GM12874 (cell line): Measurements from ENCODE around the gene APOB.

Experiments
- TF ChIP-seq, protein P1 (sequence below): IDR thresholded peaks from 2 replicates; pipeline ENCODE4 v1.5.1; 2011; ENCODE audit warnings: low read depth, mild to moderate bottlenecking, control low read depth, low read length, moderate library complexity; ENCODE audit not compliant: insufficient read depth

The APOB gene

DNA sequence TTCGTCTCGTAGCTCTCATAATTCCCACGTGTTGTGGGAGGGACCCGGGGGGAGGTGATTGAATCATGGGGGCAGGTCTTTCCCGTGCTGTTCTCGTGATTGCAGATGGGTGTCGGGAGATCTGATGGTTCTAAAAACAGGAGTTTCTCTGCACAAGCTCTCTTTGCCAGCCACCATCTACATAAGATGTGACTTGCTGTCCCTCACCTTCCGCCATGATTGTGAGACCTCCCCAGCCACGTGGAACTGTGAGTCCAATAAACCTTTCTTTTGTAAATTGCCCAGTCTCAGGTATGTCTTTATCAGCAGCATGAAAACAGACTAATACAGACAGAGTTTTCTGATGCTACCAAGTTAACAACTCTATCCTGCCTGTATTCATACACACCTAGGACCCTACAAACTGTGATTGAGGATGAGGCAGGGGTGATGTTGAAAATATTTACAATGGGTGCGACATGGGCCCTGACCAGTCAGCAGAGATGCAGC, 3.9 kb downstream of the APOB start:
- TF ChIP-seq, protein P1, sequence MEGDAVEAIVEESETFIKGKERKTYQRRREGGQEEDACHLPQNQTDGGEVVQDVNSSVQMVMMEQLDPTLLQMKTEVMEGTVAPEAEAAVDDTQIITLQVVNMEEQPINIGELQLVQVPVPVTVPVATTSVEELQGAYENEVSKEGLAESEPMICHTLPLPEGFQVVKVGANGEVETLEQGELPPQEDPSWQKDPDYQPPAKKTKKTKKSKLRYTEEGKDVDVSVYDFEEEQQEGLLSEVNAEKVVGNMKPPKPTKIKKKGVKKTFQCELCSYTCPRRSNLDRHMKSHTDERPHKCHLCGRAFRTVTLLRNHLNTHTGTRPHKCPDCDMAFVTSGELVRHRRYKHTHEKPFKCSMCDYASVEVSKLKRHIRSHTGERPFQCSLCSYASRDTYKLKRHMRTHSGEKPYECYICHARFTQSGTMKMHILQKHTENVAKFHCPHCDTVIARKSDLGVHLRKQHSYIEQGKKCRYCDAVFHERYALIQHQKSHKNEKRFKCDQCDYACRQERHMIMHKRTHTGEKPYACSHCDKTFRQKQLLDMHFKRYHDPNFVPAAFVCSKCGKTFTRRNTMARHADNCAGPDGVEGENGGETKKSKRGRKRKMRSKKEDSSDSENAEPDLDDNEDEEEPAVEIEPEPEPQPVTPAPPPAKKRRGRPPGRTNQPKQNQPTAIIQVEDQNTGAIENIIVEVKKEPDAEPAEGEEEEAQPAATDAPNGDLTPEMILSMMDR, result no peak

DNA sequence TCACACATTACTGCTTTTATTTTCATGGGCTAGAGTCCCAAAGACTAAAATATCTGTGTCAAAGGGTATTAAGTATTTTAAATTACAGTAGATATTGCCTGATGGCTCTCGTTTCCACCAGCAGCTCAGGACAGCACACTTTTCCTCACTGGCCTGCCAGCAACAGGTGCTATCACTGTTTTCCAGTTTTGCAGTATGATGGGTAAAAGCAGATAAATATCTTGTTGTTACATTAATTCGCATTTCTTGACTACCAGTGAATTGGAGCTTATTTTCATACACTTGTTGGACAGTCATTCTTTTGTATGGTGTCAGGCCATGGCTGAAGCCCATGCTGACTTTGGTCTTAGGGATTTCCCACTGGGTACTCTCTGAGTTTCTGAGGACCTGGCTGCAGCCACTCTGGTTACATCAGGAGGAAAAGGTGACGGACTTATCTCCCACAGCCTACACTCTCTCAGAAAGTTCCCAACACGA, 4.8 kb downstream of the APOB start:
- TF ChIP-seq, protein P1, result no peak

DNA sequence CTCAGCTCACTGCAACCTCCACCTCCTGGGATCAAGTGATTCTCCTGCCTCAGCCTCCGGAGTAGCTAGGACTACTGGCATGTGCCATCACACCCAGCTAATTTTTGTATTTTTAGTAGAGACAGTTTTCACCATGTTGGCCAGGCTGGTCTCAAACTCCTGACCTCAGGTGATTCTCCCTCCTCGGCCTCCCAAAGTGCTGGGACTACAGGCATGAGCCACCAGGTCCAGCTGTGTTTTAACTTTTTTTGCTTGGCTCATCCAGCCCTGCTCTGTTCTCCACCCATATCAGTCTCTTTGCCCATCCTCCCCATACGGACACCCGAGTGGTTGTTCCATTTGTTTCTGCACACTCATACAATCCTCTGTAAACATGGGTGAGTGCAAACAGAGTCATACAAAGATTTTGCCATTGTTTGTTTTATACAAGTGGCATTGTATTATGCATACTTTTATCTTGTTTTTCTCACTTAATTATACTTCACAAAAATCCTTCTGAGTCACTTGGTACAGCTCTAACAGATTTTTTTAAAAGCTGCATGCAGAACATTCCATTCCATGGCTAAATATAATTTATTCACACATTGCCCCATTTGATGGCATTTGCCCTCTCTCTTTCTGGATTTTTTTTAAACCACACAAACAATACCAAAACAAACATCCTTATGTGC, 5.3 kb downstream of the APOB start:
- TF ChIP-seq, protein P1, result no peak

DNA sequence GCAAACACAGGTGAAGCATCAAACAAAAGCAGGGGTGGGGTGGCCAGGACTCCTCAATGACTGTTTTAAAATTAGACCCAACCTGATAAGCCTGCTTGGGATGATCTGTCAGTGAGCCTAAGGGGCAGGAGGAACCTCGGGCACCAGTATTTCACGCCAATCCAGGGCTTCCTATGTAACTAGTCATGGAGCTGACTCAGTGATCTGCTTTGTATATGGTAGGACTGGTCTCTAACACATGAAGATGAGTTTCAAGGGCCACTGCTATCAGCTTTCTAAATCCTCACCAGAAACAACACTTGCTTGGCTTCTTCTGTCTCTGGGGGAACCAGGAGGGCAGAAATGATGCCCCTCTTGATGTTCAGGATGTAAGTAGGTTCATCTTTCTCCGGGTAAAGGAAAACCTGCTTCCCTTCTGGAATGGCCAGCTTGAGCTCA, 6.2 kb downstream of the APOB start:
- TF ChIP-seq, protein P1, result no peak

DNA sequence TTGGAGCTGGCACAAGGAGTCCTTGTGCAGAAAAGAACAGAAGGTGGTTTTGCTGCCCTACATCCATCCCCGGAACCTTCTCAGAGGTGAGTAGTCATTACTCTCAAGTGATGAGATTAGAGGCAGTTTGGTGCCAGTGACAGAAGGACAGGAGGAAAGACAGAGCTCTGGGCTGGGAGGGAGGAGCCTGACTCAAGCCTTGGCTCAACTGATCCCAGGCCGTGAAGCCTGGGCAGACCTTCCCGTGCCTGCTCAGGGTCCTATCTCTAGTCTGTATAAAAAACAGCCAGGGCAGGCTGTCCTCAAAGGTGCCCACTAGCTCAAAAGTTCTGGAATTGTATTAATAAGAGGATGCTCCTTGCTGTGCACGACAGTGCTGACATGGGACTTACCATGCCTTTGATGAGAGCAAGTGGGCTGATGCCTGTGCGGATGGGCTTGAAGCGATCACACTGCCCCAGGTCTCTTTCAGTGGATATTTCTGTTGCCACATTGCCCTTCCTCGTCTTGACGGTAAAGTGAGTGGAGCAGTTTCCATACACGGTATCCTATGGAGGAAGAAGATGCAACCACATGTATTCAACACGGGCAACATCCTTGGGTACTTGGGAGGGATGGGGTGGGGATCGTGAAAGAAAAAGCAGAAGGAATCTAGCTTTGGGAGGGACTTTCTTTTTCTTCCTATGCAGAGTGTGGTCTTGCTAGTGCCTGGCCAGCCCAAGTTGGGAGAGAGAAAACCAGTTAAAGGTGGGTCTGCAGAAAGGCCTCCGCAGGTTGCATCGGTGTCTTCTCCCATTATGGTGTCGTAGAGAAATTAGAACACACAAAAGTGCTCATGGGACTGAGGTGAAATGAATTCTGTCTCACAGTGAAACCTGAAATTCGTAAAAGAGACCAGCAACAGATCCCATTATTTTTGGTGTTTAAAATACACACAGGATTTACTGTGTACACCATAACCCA, 6.9 kb downstream of the APOB start:
- TF ChIP-seq, protein P1, result no peak

DNA sequence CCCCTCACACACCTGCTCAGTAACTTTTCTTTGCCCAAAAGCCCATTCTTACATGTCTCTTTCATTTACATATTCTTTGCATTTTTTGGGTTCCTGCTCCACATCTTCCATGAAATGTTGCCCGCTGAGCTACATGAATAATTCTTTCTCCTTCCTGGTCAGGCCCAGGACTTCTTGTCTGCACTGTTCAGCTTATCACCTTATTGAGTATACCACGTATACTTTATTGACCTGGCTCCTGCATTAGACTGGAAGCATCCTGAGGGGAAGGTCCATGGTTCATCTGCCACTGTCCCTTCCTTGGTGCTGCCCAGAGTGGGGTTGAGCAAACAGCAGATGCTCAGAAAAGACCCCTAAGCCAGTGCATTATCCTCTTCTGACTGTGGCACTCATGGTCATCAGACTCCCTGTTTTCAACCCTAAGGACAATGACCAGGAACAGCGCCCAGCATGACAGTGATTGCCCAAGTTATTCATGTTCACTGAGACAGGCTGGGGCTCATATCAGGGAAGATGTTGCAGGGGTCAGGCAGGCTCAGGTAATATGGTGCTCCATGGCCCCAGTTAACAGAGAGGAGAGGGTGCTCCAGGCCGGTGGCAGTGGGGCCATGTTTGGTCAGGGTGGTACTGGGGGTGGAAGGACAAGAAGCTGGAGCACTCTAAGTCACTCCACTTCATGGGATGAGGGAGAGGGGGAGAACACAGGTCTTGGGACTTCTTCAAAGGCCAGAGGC, 7.7 kb downstream of the APOB start:
- TF ChIP-seq, protein P1, result no peak
